Activated naive CD4-positive, alpha-beta T cell (primary cell): ENCODE measurements around the gene ASAP3.
A peak's percentile ranks its signal among the peaks of the same experiment; 100 is the strongest.
"Not testable (repeated sequence)": the region's sequence is repeated elsewhere in the genome, so short reads cannot be mapped to it uniquely, and the experiment has no call there.

ENCODE experiments used
- DNase-seq, 4 experiments: peaks; one replicate each; lab custom pipeline; 2025; lab: John Stamatoyannopoulos, UW

The ASAP3 gene

GRCh38 chr1:23514111-23514679 lies 30.2 kb upstream of the ASAP3 start:
- DNase-seq = no peak

- DNase-seq = no peak
Measured at GRCh38 chr1:23509896-23510295, 25.9 kb upstream of the ASAP3 start.

- no peak for DNase-seq
Measured at GRCh38 chr1:23506376-23507107, 22.6 kb upstream of the ASAP3 start.

GRCh38 chr1:23505851-23506250 lies 21.9 kb upstream of the ASAP3 start:
- no peak for DNase-seq

GRCh38 chr1:23504156-23504555 lies 20.2 kb upstream of the ASAP3 start:
- not testable (repeated sequence) for DNase-seq

- no peak for DNase-seq
Measured at GRCh38 chr1:23502951-23503350, 19.0 kb upstream of the ASAP3 start.

- DNase-seq = no peak
Measured at GRCh38 chr1:23500466-23500865, 16.5 kb upstream of the ASAP3 start.

- DNase-seq = no peak
Measured at GRCh38 chr1:23497777-23498439, 13.9 kb upstream of the ASAP3 start.

- no peak for DNase-seq
Measured at GRCh38 chr1:23496490-23497181, 12.7 kb upstream of the ASAP3 start.

GRCh38 chr1:23494836-23495235 lies 10.9 kb upstream of the ASAP3 start:
- not testable (repeated sequence) for DNase-seq

- not testable (repeated sequence) for DNase-seq
Measured at GRCh38 chr1:23492776-23493175, 8.8 kb upstream of the ASAP3 start.

GRCh38 chr1:23492132-23492720 lies 8.2 kb upstream of the ASAP3 start:
- no peak for DNase-seq

GRCh38 chr1:23489842-23490241 lies 5.9 kb upstream of the ASAP3 start:
- no peak for DNase-seq

GRCh38 chr1:23485002-23485332 lies 988 bp upstream of the ASAP3 start:
- DNase-seq = no peak

GRCh38 chr1:23484253-23485001 lies 448 bp upstream of the ASAP3 start:
- peak; percentile 49 to 91 (median 74) for DNase-seq

- no peak for DNase-seq
Measured at GRCh38 chr1:23481904-23482303, 2.1 kb downstream of the ASAP3 start.

GRCh38 chr1:23481026-23481597 lies 2.9 kb downstream of the ASAP3 start:
- DNase-seq = no peak

GRCh38 chr1:23480187-23481025 lies 3.6 kb downstream of the ASAP3 start:
- no peak for DNase-seq

- DNase-seq = no peak
Measured at GRCh38 chr1:23479666-23479941, 4.4 kb downstream of the ASAP3 start.

GRCh38 chr1:23478896-23479665 lies 4.9 kb downstream of the ASAP3 start:
- no peak for DNase-seq
